SU-DHL-6 (cell line): ENCODE results near the gene METTL24.

Experiments used
- H2AFZ ChIP-seq: fragments of 200-600 bp; sonication (generic); 2 replicates; pipeline ENCODE4 v1.6.1; 2014; ENCODE audit warnings: low read depth, mild to moderate bottlenecking, moderate library complexity, mixed read lengths, antibody characterized with exemption, low read length; ENCODE audit not compliant: severe bottlenecking
- H3F3A ChIP-seq: fragments of 200-600 bp; shearing (Covaris generic); 2 replicates; pipeline ENCODE4 v1.6.0; 2016; ENCODE audit warnings: antibody characterized with exemption, mild to moderate bottlenecking; ENCODE audit not compliant: insufficient read depth
- H3K27ac ChIP-seq: fragments of 200-600 bp; sonication (generic); 2 replicates; pipeline ENCODE4 v1.5.1; 2016; ENCODE audit warnings: low read depth, mild to moderate bottlenecking, low read length, moderate library complexity, mixed read lengths
- H3K27me3 ChIP-seq: fragments of 200-600 bp; sonication (generic), shearing (Covaris generic); 2 replicates; pipeline ENCODE4 v1.6.0; 2014; ENCODE audit warnings: mild to moderate bottlenecking, low read length
- H3K36me3 ChIP-seq: fragments of 200-600 bp; sonication (generic); 2 replicates; pipeline ENCODE4 v1.6.1; 2014; ENCODE audit warnings: mild to moderate bottlenecking, low read length, mixed read lengths
- H3K4me2 ChIP-seq: fragments of 300-600, 200-600 bp; shearing (Covaris generic), sonication (generic); 2 replicates; pipeline ENCODE4 v1.6.0; 2014; ENCODE audit warnings: low read length, low read depth, mild to moderate bottlenecking; ENCODE audit not compliant: poor library complexity, severe bottlenecking
- H3K4me3 ChIP-seq: fragments of 200-600 bp; sonication (generic); 2 replicates; pipeline ENCODE4 v1.5.1; 2014; ENCODE audit warnings: antibody characterized with exemption, low read length, mild to moderate bottlenecking, mixed read lengths; ENCODE audit not compliant: insufficient read depth, poor library complexity, severe bottlenecking
- H3K79me2 ChIP-seq: fragments of 200-600 bp; sonication (generic); 2 replicates; pipeline ENCODE4 v1.6.1; 2014; ENCODE audit warnings: mild to moderate bottlenecking, low read length, moderate library complexity; ENCODE audit not compliant: insufficient read depth
- H3K9ac ChIP-seq: fragments of 200-600 bp; sonication (generic); 2 replicates; pipeline ENCODE4 v1.7.0; 2014; ENCODE audit warnings: mild to moderate bottlenecking, low read length
- H3K9me2 ChIP-seq: fragments of 200-600 bp; sonication (generic); replicated peaks from 2 replicates; pipeline ENCODE4 v1.6.1; 2014; ENCODE audit warnings: low read length; ENCODE audit not compliant: insufficient read depth
- H3K9me3 ChIP-seq: fragments of 200-600 bp; sonication (generic); 2 replicates; pipeline ENCODE4 v1.6.1; 2014; ENCODE audit warnings: low read length, mixed read lengths; ENCODE audit not compliant: insufficient read depth
- H4K20me1 ChIP-seq: fragments of 200-600 bp; sonication (generic); 2 replicates; pipeline ENCODE4 v1.6.1; 2014; ENCODE audit warnings: low read depth, mild to moderate bottlenecking, antibody characterized with exemption, low read length, moderate library complexity, mixed read lengths
- EZH2phosphoT487 ChIP-seq: fragments of 200-600 bp; sonication (generic), shearing (Covaris generic); conservative IDR thresholded peaks from 2 replicates; pipeline ENCODE4 v1.6.1; 2018; ENCODE audit warnings: mild to moderate bottlenecking, antibody characterized with exemption, low read length, moderate library complexity, mixed read lengths
- TF ChIP-seq, protein P1 (sequence below): fragments of 200-600 bp; sonication (generic); IDR thresholded peaks from one replicate; pipeline ENCODE4 v1.5.1; 2017; ENCODE audit warnings: antibody characterized with exemption, mild to moderate bottlenecking, low read length, moderate library complexity; ENCODE audit not compliant: insufficient read depth, poor library complexity, severe bottlenecking

The METTL24 gene

GRCh38 chr6:110364364-110365105 is 6.4 kb upstream of the METTL24 start:
- no peak overlapping the region for H3K27ac ChIP-seq
- no peaks in the 10 kb centered on the region for H3K27me3 ChIP-seq
- no peaks in the 10 kb centered on the region for H3K79me2 ChIP-seq
- H3K9ac ChIP-seq = no peak overlapping the region
- no peaks in the 10 kb centered on the region for H4K20me1 ChIP-seq
- no peak overlapping the region for H3K4me3 ChIP-seq
- H3K9me3 ChIP-seq = no peaks in the 10 kb centered on the region
- H3K4me2 ChIP-seq = no peak overlapping the region
- no peaks in the 10 kb centered on the region for H3K36me3 ChIP-seq
- no peak for TF ChIP-seq EZH2phosphoT487
- TF ChIP-seq, protein P1, sequence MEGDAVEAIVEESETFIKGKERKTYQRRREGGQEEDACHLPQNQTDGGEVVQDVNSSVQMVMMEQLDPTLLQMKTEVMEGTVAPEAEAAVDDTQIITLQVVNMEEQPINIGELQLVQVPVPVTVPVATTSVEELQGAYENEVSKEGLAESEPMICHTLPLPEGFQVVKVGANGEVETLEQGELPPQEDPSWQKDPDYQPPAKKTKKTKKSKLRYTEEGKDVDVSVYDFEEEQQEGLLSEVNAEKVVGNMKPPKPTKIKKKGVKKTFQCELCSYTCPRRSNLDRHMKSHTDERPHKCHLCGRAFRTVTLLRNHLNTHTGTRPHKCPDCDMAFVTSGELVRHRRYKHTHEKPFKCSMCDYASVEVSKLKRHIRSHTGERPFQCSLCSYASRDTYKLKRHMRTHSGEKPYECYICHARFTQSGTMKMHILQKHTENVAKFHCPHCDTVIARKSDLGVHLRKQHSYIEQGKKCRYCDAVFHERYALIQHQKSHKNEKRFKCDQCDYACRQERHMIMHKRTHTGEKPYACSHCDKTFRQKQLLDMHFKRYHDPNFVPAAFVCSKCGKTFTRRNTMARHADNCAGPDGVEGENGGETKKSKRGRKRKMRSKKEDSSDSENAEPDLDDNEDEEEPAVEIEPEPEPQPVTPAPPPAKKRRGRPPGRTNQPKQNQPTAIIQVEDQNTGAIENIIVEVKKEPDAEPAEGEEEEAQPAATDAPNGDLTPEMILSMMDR = no peak
- no peak overlapping the region for H2AFZ ChIP-seq
- H3F3A ChIP-seq = no peaks in the 10 kb centered on the region
- H3K9me2 ChIP-seq = no peaks in the 10 kb centered on the region

- Histone ChIP-seq H3K27ac (no peak overlapping the region), H3K9me3 (no peaks in the 10 kb centered on the region), H3K4me3 (no peak overlapping the region), H2AFZ (no peak overlapping the region), H3K27me3 (no peaks in the 10 kb centered on the region), H3K9me2 (no peaks in the 10 kb centered on the region), H3F3A (no peaks in the 10 kb centered on the region), H4K20me1 (no peaks in the 10 kb centered on the region), H3K79me2 (no peaks in the 10 kb centered on the region), H3K36me3 (no peaks in the 10 kb centered on the region), H3K9ac (no peak overlapping the region), H3K4me2 (no peak overlapping the region)
- TF ChIP-seq, protein P1 = no peak
- no peak for TF ChIP-seq EZH2phosphoT487
Observed at GRCh38 chr6:110363748-110364147, 5.6 kb upstream of the METTL24 start.

- no peaks in the 10 kb centered on the region for H3K79me2 ChIP-seq
- H3F3A ChIP-seq = no peaks in the 10 kb centered on the region
- H2AFZ ChIP-seq = no peak overlapping the region
- H3K4me3 ChIP-seq = no peak overlapping the region
- H3K9ac ChIP-seq = no peak overlapping the region
- TF ChIP-seq EZH2phosphoT487 = no peak
- TF ChIP-seq, protein P1 = no peak
- H4K20me1 ChIP-seq = no peaks in the 10 kb centered on the region
- H3K27ac ChIP-seq = no peak overlapping the region
- H3K4me2 ChIP-seq = no peak overlapping the region
- H3K27me3 ChIP-seq = no peaks in the 10 kb centered on the region
- H3K9me2 ChIP-seq = no peaks in the 10 kb centered on the region
- H3K9me3 ChIP-seq = no peaks in the 10 kb centered on the region
- H3K36me3 ChIP-seq = no peaks in the 10 kb centered on the region
Observed at GRCh38 chr6:110360676-110361075, 2.5 kb upstream of the METTL24 start.
